ENCODE results near the gene CYBRD1.
A peak's percentile ranks its signal among the peaks of the same experiment; 100 is the strongest.

The CYBRD1 gene

DNA sequence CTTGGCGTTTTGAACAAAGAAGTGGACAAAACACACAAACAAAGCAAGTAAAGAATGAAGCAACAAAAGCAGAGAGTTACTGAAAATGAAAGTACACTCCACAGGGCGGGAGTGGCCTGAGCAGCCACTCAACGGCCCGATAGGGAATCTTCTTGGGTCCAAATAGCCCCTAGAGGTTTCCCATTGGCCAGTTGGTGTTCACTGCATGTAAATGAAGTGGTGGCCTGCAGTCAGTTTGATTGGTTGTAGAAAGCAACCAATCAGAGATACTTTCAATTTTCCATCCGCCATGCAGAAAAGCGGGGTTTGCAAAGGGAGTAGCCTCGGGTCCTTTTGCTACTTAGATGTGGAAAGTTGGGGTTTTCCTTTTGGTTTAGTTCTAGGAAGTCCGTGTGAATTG lies 31.6 kb downstream of the CYBRD1 start:
- DNase-seq (ENCODE audit: low read depth), result no peak

DNA sequence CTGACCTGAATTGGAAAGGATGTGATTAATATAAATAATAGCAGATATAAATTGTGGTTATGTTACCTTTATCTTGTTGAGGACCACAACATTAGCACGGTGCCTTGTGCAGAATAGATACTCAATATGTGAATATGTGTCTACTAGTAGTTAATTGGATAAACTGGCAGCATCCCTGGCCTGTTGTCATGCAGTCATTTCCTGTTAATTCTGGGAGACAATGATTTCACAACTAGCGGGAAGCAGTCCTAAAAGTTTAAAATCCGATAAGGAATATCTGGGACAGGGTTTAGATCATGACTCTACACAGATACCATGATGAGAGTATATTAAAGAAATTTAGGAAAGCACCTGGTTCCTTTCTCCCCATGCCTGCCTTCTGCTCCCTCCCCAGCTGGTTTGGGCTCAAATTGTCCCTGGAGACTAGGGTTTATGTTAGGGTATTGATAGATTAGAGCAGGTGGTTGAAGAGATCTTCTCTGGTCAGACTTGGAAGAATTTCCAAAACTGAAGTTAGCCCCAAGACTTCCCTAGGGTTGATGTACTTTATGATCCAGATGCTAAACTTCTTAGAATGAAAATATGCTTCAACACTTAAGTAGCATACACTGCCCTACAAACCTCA lies 32.8 kb downstream of the CYBRD1 start:
- no peak for DNase-seq (ENCODE audit: low read depth)

DNA sequence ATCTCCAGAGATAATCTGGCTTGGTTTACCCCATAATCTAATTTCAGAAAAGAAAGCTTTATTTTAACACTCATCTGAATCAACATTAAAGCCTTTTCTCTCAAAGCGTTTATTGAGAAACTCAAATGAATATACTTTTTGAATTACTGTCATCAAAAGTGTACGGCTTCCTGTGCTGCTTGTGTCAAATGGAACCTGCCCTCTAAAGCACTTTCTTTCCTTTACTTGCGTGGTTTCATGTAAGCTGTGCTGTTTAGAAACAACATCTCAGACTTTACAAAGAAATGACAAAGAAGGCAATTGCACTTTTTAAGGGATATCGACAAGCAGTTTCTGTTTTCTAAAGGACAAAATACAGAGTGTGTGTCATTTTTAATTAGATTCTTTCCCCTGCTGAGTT lies 35.1 kb downstream of the CYBRD1 start:
- DNase-seq (ENCODE audit: low read depth), result no peak

DNA sequence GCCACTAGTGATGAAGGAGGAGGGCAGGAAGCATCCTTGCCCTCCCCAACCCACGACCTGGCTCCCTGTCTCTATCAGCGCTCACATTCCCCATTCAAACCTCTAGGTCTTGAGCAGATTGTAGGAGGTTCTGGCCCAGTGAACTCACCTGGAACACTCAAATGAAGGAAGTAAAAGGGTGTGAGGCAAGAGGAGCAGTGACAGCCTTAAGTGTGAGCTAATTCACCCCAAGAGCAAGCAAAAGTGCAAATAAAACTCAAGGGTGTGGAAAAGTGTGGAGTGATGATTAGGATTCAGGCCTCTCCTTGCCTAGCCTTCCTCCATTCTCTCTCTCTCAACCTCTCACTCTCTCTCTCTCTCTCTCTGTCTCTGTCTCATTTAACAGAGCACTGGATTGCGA lies 41.0 kb downstream of the CYBRD1 start:
- no peak for DNase-seq (ENCODE audit: low read depth)

DNA sequence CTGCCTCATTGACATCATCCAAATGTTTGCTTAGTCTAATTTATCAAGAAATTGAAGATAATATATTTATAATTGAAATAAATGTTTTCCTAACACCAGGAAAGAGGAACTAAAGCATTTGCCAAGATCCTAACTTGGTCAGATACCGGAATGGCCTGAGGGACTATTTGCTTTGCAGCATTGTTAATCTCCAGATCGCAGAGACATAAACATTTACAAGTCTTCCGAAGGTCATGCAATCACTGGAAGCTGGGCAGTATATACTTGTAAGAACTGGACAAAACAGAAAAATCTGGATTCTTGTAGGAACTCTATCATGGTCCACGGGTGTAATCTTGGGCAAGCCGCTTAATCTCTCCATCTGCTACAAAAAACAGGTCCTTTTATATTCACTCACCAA lies 42.2 kb downstream of the CYBRD1 start:
- DNase-seq (ENCODE audit: low read depth), result no peak

DNA sequence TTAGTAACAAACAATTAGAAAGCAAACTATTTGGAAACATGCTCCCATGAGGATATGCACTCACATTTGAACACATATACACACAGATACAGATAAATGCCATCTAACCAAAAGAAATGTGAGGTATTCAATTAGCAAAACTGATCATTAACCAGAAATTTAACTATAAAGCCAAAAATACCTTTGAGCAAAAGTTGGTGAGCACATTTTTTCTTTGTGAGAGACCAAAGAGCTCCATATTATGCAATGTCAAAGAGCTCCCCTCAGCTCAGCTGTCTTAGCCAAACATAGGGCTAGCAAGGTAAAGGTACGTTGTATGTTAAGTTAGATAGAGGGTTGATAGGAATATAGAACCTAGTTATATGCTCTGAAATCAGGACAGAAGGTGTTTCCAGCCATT lies 43.8 kb downstream of the CYBRD1 start:
- DNase-seq (ENCODE audit: low read depth), result no peak

DNA sequence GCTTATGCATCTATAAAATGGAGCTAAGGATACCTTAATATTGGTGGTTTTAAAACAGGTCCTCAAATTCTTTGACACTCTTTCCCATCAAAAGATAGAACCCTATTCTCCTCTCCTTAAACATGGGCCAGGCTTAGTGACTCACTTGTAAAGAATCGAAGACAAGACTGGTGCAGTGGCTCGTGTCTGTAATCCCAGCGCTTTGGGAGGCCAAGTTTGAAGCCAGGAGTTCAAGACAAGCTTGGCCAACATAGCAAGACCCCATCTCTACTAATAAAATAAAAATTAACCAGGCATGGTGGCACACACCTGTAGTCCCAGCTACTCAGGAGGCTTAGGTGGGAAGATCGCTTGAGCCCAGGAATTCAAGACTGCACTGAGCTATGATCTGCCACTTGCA lies 44.5 kb downstream of the CYBRD1 start:
- DNase-seq (ENCODE audit: low read depth), result no peak

DNA sequence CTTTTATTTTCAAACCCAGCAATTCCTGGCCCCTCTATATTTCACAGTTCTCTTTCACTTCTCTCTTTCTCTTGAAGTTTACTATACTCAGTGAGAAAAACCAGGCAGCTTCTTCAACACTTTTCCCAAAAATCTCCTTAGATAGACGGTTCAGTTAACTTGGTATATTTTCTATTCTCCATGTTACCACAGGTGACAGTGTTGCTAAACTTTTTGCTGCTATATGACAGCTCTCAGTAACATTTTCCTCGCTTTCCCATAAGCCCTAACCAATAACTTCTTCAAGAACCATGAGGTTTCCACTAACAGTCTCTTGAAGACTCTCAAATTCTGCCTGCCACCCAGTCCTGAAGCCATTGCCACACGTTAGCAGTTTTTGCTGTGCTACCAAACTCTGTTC lies 45.8 kb downstream of the CYBRD1 start:
- DNase-seq (ENCODE audit: low read depth), result no peak

DNA sequence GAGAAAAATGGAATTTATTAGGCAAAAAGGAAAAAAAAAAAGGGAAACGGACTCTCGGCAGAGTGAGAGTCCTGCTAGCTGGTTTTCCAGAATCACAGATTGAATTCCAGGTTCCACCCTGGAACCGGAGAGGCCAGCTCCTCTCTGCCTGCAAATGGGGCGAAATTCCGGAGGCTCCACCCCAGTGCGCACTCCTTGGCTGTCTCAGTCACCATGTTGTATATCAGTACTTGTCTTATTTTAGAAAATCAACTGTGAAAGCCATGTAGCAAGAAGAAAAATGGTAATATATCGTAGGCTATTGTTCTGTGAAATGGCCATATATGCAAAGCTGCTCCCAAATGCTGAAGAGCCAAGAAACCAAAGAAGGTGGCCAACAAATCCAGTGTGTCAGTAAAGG lies 49.4 kb downstream of the CYBRD1 start:
- no peak for DNase-seq (ENCODE audit: low read depth)

DNA sequence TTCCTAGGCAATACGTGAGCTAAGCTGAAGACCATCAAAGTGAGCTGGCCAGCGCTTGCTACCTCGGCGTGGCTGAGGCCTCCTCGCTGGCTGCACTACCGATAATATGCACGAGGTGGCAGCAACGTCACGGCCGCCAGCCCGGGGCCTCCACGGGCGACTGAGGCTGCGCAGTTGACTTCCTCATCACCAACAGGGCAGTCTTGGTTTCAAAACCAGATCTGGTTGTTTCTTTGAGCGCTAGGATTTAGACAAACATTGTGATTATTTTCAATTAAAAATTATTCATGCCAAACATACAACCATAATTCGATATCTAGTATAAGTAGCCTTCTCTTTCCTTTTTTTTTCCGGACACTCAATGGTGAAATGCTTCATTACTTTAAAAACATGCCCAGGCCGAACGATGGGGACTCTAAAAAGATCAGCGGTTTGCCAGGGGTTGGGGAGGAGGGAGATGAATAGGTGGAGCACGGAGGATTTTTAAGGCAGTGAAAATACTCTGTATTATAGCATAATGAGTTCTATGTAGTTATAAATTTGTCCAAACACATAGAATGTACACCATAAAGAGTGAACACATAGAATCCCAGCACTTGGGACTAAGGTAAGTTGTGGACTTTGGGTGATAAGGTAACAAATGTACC lies 52.0 kb downstream of the CYBRD1 start:
- peak; percentile 54 for DNase-seq (ENCODE audit: low read depth)

DNA sequence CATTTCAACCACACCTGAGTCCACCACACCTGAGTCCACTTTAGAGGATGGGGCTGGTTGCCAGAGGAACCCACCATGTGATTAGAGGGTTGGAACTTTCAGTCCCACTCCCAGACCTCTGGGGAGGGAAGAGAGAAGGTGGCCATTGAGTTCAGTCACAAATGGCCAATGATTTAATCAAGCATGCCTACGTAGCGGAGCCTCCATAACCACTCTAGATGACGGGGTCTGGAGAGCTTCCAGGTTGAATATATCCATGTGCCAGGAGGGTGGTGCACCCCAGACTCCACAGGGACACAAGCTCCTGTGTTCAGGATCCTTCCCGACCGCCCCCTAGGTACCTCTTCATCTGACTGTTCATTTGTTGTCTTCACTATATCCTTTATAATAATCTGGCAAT lies 53.3 kb downstream of the CYBRD1 start:
- DNase-seq (ENCODE audit: low read depth), result no peak

DNA sequence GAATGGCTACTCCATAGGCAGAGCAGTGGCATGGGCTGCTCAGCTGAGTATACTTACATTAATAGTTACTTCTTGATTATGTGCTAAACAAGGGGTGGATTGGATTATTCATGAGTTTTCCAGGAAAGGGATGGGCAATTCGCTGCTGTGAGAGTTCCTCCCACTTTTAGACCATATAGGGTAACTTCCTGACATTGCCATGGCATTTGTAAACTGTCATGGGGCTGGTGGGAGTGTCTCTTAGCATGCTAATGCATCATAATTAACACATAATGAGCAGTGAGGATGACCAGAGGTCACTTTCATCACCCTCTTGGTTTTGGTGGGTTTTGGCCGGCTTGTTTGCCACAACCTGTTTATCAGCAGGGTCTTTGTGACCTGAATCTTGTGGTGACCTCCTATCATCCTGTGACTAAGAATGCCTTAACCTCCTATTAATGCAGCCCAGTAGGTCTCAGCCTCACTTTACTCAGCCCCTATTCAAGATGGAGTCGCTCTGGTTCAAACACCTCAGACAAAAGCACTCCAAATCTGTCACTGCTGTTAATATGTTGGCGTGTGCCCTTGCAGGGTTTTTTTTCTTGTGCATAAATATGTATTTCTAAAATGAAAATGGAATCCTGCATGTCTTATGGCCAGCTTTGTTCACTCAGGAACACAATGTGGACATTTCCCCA lies 56.0 kb downstream of the CYBRD1 start:
- no peak for DNase-seq (ENCODE audit: low read depth)

DNA sequence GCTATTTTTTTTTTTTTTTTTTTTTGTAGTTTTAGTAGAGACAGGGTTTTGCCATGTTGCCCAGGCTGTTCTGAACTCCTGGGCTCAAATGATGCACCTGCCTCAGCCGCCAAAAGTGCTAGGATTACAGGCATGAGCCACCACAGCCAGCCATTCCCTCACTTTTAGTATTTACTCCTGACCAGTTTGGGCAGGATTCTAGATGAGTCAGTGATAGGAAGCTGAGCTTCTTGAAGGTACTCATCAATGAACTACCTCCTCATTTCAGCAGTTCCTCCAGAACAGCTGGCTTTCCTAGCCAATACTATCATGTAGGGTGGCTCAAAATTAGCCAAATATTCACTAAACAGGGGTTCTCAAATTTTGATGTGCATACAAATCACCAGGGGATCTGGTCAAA lies 57.2 kb downstream of the CYBRD1 start:
- no peak for DNase-seq (ENCODE audit: low read depth)

DNA sequence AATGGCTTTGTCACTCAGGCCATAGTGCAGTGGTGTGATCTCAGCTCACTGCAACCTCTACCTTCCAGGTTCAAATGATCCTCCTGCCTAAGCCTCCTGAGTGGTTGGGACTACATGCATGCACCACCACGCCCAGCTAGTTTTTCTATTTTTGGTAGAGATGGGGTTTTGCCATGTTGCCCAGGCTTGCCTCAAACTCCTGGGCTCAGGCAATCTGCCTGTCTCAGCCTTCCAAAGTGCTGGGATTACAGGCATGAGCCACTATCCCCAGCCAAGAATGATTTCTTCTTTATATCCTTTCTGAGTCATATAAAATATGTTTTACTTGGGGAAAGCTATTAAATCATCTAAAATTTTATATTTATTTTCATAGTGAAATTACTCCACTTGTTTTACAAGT lies 61.3 kb downstream of the CYBRD1 start:
- no peak for DNase-seq (ENCODE audit: low read depth)

DNA sequence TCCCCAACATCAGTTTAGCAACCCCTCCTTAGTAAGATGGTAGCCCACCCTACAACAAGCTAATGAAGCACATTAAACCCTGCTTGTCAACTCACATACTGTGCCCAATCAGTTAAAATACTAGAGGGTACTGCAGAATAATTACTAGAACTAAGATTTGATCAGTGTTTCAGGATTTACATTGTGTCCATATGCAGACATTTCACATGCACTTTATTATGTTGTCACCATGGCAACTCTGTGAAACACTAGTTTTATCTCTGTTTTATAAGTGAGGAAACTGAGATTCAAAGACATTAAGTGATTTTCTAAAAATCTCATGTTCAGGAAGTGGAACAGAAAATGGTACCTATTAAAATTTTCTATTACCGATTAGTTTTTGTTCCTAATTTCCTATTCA lies 61.7 kb downstream of the CYBRD1 start:
- DNase-seq (ENCODE audit: low read depth), result no peak

DNA sequence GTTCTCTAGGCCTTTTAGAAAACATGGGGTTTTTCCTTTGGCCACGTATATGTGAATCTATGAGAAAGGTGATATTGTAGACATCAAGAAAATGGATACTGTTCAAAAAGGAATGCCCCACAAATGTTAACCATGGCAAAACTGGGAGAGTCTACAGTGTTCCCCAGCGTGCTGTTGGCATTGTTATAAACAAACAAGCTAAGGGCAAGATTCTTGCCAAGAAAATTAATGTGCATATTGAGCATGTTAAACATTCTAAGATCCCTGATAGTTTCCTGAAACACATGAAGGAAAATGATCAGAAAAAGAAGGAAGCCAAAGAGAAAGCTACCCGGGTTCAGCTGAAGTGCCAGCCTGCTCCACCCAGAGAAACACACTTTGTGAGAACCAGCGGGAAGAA lies 64.9 kb downstream of the CYBRD1 start:
- no peak for DNase-seq (ENCODE audit: low read depth)

DNA sequence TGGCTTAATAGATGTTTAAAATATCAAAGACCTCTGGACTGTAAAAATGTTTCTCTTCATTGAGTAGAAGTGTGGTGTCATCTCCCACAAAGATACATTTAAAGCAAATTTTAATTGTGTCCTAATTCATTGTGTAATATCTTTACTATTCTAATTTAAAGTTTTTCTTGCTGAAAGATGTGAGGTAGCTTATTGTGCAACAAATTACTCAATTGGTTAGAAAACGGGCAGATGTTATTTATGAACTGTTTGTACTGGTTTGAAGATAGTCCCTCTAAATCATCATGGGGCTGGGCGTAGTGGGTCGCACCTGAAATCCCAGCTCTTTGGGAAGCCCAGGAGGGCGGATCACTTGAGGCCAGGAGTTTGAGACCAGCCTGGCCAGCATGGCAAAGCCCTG lies 65.3 kb downstream of the CYBRD1 start:
- DNase-seq (ENCODE audit: low read depth), result no peak

DNA sequence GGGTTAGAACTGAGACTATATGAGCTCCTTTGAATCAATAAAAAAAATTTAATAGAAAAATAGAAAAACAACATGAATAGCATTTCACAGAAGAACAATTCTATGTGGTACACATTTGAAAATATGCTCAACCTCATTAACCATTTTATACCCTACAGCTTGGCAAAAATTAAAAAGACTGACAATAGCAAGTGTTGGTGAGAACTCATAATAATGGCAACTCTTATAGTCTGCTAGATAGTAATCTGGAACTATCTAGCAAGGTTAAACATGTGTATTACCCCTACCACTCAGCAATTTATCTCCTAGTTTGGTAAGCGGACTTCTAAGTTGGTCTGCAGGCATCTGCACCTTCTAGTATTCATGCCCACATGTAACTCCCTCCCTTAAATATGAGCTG lies 67.8 kb downstream of the CYBRD1 start:
- no peak for DNase-seq (ENCODE audit: low read depth)

DNA sequence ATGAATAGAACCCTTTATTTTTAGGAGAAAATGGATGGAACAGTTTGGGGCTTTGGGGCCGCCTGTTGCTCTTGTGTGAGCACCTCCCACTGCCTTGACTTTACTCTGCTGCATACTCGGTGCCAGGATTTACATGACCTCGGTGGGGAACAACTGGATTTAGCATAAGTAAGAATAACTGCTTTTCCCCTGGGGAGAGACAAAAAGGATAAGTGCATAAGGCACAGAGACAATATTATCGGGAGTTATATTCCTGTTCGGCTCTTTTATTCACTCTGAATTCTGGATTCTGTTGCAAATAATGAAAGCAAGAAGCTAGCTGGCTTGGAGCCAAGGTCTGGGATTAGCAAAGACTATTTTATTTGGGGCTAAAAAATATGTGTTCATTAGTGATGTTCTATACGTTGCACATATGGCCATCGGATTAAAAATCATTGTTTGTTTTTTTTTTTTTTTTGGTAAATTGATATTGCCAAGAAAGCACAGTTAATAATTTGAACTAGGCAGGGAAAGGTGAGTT lies 69.8 kb downstream of the CYBRD1 start:
- DNase-seq (ENCODE audit: low read depth), result no peak

DNA sequence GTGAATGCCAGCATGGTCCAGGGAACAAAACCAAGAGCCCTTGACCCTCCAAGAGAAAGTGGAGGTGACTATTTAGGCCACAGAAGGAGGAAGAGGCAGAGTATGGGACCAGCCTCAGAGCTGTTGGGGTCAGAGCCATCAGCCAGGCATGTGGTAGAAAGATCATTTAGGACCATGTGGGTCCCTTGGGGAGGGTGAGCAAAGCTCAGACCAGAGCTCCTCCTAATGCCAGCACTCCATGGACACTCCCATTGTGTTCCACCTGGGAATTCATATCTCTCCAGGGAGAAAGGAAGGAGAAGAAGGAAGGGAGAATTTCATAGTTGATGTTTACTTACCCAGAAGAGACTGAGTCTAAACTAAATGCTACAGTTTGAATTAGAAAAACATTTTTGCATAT lies 73.2 kb downstream of the CYBRD1 start:
- no peak for DNase-seq (ENCODE audit: low read depth)

DNA sequence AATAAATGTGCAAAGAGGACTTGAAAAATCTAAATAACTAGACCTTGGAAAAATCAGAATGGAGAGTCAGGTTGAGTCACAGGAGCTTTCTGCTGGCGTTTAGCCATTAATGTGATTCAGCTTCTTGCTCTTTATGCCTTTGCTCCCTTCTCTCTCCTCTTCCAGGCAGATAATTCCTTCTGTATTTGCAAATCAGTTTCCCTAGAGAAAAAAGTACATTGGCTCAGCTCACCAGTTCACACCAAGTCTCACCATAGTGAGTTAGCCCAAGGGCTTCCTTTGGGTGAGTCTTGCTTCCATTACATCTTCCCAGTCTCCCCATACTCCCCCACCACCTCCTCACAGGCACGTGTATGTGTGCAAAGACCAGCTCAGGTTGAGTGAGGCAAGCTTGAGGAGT lies 73.6 kb downstream of the CYBRD1 start:
- DNase-seq (ENCODE audit: low read depth), result peak; percentile 80

DNA sequence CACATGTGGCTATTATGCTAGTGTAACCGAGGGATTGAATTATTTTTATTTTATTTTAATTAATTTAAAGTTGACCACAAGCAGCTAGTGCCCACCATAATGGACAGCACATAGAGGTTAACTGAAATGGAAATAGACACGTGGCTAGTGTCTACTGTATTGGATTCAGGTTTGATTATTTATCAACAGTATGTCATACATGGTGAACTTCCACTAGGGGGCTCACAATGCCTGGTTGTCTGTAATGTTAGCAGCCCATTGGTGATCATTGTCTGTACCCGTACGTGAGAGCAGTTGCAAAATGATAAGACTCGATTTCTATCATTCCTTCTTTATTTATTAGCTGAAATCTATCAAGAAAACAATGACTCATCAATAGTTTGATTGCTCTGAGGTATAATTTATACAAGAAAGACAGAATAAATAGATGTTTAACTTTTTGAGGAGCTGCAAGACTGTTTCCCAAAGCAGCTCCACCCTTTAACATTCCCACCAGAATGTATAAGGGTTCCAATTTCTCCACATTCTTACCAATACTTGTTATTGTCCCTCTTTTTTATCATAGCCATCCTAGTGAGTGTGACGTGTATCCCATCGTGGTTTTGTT lies 76.5 kb downstream of the CYBRD1 start:
- peak; percentile 60 for DNase-seq (ENCODE audit: low read depth)

DNA sequence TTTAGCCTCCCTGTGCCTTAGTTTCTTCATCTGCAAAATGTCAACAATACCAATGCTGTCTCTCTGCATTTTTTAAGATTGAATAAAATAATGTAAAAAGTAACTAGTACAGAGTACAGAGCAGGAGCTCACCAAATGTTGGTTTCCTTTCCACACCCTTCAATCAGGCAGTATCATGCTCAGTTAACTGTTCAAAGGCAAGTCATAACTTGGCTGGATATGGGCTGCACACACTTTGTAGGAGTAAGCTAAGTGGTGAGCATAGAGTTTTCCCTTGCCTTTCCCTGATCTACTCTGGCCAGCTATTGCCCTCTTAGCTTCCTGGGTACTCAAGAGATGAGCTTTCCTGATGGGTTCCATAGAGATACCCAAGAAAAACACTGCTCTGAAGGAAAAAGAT lies 77.9 kb downstream of the CYBRD1 start:
- DNase-seq (ENCODE audit: low read depth), result no peak
